ENCODE data around the gene ADPRH.

- no peak for TF ChIP-seq POLR2A (IDR thresholded peaks at IDR 0.05)
- TF ChIP-seq EP300 (IDR thresholded peaks at IDR 0.05) = no peak
- no peak for TF ChIP-seq CTCF (IDR thresholded peaks at IDR 0.05)
- no peak for TF ChIP-seq POLR2AphosphoS5 (IDR thresholded peaks at IDR 0.05)
Measured at GRCh38 chr3:119630128-119630879, 51.0 kb downstream of the ADPRH start.

Measured in suprapubic skin (tissue), 4 donors.